ENCODE data around the gene KRTAP2-4.

DNA sequence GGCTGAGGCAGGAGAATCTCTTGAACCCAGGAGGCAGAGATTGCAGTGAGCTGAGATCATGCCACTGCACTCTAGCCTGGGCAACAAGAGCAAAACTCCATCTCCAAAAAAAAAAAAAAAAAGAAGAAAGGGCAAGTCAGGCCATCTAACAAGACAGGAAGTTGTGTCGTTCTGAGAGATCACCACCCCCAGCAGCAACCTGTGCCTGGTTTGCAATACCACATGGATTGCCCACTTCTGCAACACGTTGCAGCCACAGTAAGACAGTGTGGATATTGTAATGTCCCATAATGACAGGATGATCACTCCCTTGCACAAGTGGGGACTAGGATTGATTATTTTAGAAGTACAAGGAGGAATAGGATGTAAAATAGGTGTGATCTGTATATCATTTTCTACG lies 3.4 kb upstream of the KRTAP2-4 start:
- TF ChIP-seq, protein P1, sequence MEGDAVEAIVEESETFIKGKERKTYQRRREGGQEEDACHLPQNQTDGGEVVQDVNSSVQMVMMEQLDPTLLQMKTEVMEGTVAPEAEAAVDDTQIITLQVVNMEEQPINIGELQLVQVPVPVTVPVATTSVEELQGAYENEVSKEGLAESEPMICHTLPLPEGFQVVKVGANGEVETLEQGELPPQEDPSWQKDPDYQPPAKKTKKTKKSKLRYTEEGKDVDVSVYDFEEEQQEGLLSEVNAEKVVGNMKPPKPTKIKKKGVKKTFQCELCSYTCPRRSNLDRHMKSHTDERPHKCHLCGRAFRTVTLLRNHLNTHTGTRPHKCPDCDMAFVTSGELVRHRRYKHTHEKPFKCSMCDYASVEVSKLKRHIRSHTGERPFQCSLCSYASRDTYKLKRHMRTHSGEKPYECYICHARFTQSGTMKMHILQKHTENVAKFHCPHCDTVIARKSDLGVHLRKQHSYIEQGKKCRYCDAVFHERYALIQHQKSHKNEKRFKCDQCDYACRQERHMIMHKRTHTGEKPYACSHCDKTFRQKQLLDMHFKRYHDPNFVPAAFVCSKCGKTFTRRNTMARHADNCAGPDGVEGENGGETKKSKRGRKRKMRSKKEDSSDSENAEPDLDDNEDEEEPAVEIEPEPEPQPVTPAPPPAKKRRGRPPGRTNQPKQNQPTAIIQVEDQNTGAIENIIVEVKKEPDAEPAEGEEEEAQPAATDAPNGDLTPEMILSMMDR (conservative IDR thresholded peaks at IDR 0.05) = no peak
- no peak for TF ChIP-seq EZH2 (IDR thresholded peaks at IDR 0.05; ENCODE audit: low read depth)
